ENCODE measurements around the gene PFDN1.

PFDN1 gene

GRCh38 chr5:140235791-140236551 is 66.9 kb downstream of the PFDN1 start:
- DNase-seq: no peak

GRCh38 chr5:140234377-140234989 is 68.4 kb downstream of the PFDN1 start:
- DNase-seq: no peak

- DNase-seq: no peak
These were observed 70.2 kb downstream of the PFDN1 start for GRCh38 chr5:140232731-140233130.

GRCh38 chr5:140230373-140230772 is 72.5 kb downstream of the PFDN1 start:
- DNase-seq: no peak

- no peak for DNase-seq
These were observed 74.5 kb downstream of the PFDN1 start for GRCh38 chr5:140228364-140228837.

- DNase-seq: no peak
These were observed 75.9 kb downstream of the PFDN1 start for GRCh38 chr5:140227046-140227445.

GRCh38 chr5:140225396-140225795 is 77.5 kb downstream of the PFDN1 start:
- DNase-seq: no peak

GRCh38 chr5:140224658-140225057 is 78.2 kb downstream of the PFDN1 start:
- DNase-seq: no peak

GRCh38 chr5:140223567-140223966 is 79.3 kb downstream of the PFDN1 start:
- DNase-seq: no peak

- DNase-seq: no peak
These were observed 80.5 kb downstream of the PFDN1 start for GRCh38 chr5:140222416-140222815.

GRCh38 chr5:140221697-140222223 is 81.1 kb downstream of the PFDN1 start:
- no peak for DNase-seq

- DNase-seq: no peak
These were observed 82.2 kb downstream of the PFDN1 start for GRCh38 chr5:140220698-140221064.

GRCh38 chr5:140220032-140220697 is 82.7 kb downstream of the PFDN1 start:
- no peak for DNase-seq

GRCh38 chr5:140219068-140219991 is 83.6 kb downstream of the PFDN1 start:
- DNase-seq: no peak

- no peak for DNase-seq
These were observed 85.4 kb downstream of the PFDN1 start for GRCh38 chr5:140217299-140218026.

- no peak for DNase-seq
These were observed 86.3 kb downstream of the PFDN1 start for GRCh38 chr5:140216478-140217074.

- DNase-seq: no peak
These were observed 87.6 kb downstream of the PFDN1 start for GRCh38 chr5:140215276-140215675.

- no peak for DNase-seq
These were observed 88.1 kb downstream of the PFDN1 start for GRCh38 chr5:140214831-140215230.

GRCh38 chr5:140213370-140213983 is 89.4 kb downstream of the PFDN1 start:
- no peak for DNase-seq

GRCh38 chr5:140208065-140208464 is 94.8 kb downstream of the PFDN1 start:
- no peak for DNase-seq

Data from KG1 (cell line).